Activated CD4-positive, alpha-beta T cell treated with anti-CD3 and anti-CD28 coated beads for 1 hour (primary cell): Measurements from ENCODE around the gene LPP.

Experiments
- DNase-seq: peaks from one replicate; pipeline ENCODE4 v3.0.0-alpha.2; 2020

Gene LPP

DNA sequence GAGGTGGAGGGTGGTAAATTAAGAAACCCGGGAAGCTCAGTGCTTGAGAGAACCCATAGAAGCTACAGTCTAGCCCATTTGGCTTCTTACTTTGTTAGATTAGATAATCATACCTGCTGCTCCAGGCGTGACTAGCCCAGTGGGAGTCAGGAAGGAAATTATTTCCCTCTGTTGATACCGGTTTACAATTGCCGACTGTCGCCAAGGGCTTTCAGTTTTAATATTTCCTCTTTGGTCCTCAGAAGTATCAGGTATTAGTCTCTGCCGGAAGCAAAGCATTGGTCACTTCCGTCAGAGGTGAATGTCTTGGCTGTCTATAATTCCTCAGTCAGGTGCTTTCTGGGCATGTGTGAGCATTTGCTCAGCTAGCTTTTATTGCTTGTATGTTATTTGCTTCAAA, 75.2 kb downstream of the LPP start:
- no peak for DNase-seq

DNA sequence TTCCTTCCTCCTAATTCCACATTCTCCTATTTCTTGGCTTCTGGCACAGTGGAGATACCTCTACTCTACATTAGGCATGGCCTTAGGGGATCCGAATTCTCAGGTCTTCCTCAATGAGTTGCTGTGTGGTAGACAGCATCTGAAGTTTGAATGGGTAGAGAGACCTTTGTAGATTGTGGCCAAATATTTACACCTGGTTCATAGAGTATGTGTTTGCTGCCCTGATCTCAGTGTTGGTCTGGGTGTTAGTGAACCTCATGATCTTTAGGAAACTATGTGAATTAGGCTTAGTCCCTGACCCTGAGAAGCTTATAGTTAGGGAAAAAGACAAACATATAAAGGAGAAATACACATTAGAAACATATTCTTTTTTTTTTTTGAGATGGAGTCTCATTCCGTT, 75.8 kb downstream of the LPP start:
- no peak for DNase-seq

DNA sequence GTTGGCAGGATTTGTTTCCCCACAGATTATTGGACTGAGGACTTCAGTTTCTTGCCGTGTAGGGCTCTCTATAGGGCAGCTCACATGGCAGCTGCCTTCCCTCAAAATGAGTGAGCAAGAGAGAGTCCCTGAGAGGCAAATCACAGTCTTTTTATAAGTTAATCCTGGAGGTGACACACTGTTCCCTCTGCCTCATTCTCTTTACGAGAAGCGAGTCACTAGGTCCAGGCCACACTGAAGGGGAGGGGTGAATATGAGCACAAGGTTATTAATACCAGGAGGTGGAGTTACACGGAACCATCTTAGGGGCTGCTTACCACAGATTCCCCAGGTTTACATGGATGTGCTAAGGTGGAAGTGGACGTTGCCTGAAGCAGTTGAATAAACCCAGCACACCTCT, 77.0 kb downstream of the LPP start:
- no peak for DNase-seq

DNA sequence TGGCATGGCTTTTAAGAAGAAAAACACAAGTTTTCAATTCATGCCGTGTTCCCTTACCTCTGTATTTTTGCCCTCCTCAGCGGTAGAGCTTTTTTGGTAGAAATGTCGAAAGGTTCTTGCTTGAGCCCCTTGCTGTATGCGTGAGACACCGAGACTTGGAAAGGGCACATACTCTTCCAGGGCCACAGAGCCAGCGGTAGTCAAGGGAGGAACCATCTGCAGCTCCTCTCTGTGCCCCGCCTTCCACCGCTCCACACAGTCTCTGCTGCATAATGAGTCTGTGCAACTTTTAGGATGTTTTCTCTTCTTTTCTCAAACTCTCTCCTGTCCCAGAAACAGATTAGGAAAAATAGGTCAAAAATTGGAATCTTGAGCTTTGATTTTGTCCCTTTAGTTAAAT, 77.5 kb downstream of the LPP start:
- no peak for DNase-seq

DNA sequence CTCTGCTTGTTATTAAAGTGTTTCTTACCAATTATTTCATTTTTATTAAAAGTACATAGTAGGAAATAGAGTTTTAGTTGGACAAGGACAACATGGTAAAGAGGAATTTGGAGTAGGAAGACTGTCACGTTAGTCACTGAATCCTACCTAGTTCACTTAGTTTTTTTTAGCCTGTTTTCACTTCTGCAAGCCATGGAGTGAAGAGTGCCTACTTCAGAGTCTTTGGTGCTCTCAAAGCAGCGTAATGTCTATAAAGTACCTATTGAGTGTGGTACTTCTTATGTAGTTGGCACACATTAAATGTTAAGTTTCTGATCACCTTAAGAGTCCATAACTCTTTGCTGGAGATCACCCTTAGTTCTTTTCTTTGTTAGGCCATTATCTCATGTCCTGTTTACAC, 78.7 kb downstream of the LPP start:
- no peak for DNase-seq

DNA sequence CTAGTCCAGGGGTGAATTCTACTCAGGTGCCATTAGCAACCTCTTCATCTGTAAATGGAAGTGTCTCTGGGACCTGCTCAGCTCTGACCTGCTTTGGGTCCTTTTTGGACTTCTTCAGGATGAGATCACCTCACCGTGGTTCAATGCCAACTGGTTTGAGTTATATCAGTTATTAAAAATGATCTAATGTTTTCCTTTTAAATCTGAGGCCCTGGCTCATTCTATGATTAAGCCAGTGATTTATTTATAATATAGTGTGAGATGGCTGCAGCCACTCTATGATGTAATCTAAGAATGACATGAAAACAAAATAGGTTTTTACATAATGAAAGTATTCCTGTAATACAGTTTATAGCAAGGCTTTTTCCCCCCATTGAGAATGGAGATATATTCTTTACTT, 79.4 kb downstream of the LPP start:
- DNase-seq: no peak

DNA sequence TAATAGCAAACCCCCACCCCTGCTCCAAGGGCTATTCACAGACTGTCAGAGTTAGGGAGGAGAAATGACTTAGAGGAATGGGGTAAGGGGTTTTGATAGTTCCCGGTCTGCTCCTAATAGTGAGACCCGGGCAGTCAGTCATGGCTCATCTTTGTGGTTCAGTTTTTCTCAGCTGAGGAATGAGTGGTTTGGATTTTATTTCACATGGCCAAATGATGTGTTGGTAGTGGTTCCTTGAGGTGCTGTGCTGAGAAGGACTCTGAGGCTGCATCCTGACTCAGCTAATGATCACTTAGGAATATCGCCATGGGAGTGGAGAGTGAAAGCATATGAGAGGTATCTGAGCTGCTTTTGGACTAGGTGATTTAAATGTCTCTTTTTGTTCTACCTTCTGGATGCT, 80.2 kb downstream of the LPP start:
- DNase-seq: no peak

DNA sequence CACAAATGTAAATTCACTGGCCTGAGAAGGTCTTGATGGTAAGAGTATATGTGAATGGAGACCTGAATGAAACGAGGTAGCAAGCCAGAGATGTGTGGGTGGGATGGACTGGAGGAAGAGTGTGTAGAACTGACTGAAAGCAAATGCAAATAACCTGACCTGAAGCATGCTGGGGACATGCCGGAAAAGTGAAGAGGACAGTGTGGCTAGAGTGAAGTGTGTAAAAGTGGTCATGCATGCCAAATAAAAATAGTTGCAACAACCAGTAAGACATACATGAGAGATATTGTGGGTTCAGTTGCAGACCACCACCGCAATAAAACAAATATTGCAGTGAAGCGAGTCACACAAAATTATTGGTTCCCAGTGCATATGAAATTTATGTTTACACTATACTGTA, 82.3 kb downstream of the LPP start:
- no peak for DNase-seq

DNA sequence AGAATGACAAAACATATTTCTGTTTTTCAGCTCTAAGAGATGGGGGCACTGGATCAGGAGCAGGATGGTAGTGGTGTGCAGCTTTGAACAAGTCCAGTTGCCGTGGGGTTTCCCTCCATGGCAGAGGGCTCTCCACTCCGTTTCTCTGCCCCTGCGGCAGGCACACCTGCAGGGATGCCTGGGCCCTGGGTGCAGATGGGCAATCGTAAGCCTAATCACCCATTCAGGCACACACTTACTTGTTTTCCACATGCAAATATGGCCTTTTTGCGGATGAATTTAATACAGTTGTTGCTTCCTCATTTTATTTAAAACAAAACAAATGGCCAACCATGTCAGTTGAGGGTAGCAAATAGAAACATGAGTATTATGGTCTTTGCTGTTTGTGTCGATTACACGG, 85.1 kb downstream of the LPP start:
- DNase-seq: no peak

DNA sequence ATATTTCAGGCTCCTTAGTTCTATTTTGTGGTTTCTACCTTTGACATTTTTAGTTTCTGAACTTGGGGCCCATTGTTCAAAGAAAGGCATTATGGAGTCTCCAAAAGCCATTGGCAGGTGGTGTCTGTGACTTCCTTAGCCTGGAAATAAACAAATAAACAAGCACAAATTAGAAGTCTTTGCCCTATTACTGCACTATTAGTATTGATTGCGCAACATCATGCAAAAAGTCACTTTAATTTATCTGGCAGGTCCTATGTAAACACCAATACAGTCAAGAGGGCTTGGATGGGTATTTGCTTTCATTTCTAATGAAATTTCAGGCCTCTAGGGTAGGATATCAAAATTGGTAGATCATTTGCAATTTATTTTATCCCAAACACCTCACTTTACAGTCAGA, 85.6 kb downstream of the LPP start:
- DNase-seq: no peak

DNA sequence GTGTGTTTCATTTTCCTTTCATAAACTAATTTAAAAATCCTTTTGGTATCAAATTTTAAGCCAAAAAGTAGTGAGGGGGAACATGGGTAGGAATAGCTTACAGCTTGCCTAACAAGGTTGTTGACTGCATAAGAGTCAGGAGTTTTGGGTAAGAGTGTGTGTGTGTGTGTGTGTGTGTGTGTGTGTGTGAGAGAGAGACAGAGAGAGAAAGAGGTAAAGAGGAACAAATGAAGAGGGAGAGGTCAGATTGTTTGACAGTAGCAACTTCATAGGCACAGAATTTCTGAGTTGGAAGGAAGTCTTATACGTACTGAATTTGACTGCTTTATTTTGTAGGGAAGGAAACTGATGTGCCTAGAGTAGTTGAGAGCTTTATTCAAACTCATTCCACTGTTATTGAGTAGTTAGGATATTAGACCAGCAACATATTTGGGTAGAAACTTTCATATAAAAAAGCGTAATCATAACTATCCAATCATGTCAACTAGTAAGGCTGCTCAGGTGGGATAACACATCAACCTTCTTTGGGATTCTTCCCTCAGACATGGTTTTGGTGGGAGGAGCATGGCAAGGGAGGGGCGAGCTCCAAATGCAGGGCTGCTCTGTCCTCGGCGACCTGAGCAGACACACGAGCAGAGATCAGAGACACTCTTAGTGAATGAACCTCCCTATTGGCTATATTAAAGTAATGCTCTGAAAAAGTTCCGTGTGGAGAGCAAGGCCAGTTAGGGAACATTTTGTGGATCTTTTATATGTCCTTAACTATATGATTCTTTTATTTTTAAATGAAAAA, 86.4 kb downstream of the LPP start:
- no peak for DNase-seq

DNA sequence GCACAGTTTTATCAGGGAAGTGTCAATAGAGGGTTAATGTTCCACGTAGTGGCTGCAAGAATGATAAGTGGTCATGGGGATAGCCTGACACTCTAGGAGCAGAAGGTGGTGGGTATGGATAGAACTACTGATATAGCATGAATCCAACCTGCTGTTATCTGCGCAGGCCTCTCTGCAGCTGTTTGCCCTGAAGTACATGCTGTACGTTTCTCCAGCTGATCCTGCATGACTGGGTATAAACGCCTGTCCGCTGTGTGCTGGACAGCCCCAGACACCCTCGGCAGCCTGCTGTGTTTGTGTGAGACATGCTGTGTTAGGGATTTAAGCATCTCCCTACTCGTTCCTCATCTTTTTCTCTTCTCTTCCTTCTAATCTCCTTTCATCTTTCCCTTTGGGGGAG, 87.1 kb downstream of the LPP start:
- no peak for DNase-seq

DNA sequence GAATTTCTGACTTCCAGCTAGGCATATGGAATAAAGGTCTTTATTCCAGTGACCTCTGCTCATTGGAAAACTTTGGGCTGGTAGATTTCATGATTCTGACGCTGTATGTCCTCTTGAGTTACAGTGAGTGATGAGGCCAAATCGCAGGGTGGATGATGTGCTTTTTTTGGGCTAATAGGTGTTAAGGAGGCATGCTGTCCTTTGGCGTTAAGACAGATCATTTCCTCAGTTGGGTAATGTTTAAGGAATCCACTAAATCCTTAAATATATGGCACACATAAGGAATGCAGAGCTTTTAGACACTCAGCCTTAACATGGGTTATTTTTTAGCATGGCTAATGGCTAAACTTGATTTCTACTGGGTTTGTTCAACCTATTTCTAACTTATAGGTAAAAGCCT, 87.9 kb downstream of the LPP start:
- DNase-seq: no peak

DNA sequence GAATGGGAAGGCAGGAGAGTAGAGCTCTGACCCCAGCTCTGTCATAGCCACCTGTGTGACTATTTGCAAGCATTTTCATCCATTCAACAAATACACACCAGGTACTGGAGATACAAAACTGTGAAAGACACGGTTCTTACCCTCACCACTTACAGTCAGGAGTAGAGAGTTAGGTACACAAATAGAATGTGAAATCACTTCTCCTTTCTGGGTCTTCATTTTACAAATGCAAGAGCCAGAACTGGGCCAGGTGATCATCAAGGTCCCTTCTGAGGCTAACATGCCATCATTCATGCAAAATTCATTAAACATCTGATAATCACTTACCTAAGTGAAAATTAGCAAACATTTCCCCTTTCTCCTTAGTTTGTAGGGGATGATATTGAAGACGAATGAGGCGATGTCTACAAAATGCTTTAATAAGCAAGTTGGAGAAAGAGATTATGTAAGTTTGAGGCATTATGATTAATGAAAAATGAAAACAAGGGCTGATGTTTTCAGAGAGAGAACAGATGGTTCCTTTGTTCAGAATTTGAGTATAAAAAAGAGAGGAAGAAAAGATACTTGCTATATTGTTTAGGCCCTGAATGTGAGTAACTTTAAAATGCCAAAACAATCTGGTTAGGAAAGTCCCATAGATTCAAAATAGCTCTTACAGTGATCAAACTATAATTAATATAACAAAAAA, 88.6 kb downstream of the LPP start:
- no peak for DNase-seq

DNA sequence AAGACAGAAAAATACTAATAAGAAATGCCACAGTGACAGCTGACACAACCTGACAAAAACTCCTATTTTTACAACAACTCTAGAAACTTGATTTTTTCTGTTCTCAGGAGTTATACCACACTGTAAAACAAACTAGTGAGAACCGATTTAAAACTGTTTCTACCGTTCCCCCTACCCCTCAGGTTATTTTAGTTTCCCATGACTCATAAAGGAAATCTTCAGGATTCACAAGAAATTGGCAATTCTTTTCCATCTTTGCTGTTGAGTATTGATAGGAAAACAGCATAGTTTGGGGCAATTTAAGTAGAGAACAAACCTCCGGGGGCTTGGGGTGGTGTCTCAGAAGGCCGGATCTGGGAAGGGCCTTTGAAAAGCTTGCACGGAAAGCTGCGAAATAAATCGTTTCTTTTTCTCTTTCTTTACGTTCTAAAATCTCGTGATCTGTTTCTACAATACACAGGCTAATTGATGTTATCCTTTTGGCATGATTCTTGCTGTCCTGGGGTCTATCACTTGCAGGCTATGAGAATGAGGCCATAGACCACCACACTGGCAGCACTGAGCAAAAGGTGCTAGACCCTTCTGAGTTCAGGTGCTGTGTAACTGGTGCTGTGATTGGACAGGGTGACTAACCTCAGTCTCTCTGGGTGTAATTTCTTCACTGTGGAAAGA, 89.3 kb downstream of the LPP start:
- no peak for DNase-seq

DNA sequence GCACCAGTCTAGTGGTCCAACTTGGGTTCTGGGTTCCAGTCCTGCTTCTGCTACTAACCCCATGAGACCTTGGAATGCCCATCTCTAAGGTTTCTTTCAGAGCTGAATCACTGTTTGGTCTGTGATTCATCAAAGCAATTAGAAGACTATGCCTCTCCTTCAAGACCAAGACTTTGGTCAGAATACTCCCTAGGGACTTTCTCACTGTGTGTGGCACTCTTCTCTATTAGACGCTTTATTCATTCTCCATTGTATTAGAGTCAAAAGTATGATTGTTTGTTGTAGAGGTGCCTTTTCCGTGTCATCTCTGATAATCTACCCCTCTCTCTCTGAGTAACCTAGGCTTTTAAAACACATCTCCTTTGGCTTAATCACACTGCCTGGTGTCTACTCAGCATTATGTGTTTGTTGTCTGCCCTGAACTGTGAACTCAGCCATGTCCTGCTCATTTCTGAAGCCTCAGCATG, 90.5 kb downstream of the LPP start:
- DNase-seq: no peak

DNA sequence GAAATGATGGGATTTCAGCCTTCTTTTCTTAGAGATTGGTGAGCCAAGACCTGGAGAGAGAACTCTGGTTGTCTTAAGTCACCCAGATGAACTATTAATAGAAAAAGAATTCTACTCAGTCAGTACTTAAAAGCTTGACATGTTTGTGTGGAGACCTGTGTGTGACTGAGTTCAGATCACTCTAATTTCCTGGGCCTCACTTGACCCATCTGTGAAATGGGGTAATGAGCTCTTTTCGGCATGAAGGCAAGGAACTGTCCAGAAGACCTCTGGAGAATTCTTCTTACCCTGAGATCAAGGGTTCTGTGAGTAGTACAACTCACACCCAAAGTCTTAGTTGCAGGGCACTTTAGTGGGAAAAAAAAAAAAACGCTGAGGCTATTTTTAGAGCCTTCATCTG, 92.9 kb downstream of the LPP start:
- no peak for DNase-seq

DNA sequence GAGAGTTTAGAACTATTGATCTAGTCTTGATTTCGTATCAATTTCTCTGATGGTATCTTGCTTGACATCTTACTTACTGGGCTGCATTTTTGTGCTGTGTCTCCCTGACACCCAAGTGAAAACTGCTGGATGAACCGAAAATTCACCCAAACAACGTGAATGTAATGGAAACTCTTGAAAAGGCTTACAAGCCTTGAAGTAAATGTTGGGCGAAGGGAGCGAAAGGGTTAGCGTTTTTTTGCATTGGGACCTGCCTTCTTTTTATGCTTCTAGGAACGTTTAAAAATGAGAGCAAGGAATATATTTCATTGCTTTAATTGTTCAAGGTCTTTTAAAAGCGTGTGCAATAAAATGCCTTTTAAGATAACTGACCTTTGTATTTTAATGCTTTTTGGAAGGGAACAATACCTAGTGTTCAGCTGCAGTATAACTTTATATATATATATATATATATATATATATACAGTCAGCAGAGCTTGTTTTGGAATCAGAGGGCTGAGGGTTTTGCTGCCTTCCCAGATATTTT, 94.1 kb downstream of the LPP start:
- no peak for DNase-seq

DNA sequence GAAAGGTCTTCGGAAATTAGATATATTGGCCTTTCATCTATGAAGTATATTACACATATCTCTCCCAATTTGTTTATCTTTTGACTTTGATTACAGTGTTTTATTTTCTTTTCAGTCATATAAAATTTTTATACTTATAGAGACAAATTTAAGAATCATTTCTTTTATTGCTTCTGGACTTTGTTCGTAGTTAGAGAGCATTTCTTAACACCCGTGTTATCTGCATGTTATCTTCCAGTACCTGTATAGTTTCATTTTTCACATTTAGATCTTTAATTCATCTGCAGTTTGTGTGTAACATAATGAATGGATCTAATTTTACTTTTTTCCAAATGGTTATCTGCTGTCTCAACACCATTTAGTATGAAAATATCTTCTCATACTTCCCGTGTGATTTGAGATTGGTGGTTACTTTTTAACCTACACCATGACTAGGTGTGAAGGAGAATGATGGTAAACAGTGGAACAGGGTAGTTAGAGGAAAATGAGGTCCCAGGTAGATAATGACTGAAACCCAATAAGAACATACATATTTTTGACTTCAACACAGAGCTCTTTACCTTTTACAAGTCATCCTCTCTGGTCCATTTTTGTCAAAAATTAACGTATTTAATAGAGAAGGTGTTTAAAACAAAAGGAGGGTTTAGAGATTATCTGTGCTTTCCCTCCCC, 99.3 kb downstream of the LPP start:
- no peak for DNase-seq

DNA sequence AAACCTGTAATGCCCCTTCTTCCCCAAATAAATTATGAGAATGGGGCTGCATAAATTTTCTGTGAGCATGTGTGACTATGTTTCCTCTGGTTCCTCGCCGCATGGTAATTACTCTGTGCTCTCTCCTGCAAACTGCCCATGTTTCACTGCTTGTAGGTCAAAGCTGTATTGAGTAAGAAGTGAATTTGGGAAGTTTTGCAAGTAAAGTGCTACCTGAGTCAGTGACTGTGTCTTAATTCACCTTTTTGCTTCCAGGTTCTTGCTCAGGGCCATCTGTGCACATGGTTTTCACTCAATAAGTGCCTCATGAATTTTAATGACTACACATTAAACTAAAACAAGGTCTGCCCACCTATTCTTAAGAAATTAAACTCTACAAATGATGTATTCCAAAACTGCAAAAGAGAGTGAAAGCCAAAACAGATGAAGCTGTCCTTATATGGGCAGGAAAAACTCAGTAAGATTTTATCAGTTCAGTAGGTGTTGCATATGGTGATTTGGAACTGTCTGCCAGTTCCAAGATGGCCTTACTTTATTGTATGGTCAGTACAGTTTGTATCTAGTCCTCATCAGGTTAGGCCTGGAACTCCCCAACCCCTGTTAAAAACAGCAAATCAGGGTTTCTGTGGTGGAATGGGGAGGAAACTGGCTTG, 100.0 kb downstream of the LPP start:
- DNase-seq: no peak

DNA sequence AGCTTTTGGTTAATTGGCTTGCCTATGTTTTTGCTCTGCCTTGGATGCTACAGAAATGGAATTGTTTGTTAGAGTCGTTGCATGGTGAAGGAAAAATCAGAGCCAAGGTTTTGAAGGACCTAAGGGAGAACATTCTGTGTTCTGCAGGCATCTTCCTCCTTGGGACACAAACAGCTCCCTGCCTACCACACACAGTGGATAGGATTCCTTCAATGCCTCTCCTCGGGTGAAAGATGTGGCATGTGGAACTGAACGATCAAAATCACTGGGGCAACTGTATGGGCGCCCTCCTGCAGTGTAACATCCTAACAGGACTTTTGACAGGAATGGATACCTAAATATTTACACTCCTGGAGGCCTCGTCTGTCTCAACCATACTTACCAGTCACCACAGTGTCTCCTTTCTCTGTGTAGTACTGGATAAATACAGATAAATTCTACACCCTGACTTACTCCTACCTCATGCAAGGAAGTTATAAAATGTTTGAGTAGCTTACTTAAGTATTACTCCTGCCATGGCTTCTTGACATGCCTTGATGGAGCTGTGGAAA, 100.6 kb downstream of the LPP start:
- no peak for DNase-seq

DNA sequence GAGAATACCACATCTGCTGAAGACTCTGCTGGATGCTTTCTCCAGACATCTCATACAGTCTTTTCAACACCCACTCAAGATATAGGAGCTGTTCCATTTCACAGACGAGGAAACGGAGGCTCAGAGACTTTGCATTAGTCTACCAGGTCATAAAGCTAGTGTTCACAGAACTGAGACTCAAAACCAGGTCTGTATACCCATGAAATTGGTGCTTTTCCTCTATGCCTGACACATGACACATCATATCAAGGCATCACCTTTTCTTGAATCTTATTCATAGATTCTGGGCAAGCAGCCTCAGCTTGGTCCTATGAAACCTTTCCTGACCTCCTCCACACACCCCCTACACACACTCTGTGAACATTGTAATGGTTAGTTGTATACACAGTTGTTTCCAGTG, 101.2 kb downstream of the LPP start:
- DNase-seq: no peak

DNA sequence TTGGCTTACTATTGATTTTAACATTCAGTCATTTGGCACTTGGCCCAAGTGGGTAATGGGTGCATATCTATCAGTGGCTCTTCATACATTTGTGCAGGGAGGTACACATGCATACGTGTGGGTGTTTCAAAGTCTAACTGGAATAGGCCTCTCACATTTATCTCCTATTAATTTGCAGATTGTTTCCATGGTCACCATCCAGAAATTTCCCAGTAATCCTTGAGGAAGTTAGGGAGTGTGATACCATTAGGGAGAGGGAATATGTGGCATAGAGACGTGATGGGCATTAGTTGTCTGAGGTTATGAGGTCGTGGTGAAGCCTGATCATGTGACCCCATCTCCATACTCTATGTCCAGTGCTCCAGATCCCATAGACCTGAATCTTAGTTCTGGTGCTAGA, 102.8 kb downstream of the LPP start:
- DNase-seq: no peak
